WTC11 (cell line): ENCODE results near the gene PTGER1. TPM values are rescaled to one million over a fixed set of nuclear protein-coding genes. Genes with fewer than 3 reads are reported as not detected.

ENCODE experiments used
- ATAC-seq: fragments of 200-7000 bp; cut with Tn5 transposase; 2 replicates; pipeline ENCODE4 v1.10.0; 2021; ENCODE audit warnings: mild to moderate bottlenecking, moderate library complexity
- CTCF ChIA-PET: fragments of 300-600 bp; sonication (Branson Sonifier 250); formaldehyde crosslinking; loops from one replicate; lab custom pipeline; 2021; ENCODE audit warnings: antibody characterized with exemption; lab: Charles Lee
- POLR2A ChIA-PET: fragments of 350-600 bp; sonication (Branson Sonifier 250); formaldehyde crosslinking; loops from one replicate; lab custom pipeline; 2021; ENCODE audit warnings: antibody characterized with exemption; lab: Charles Lee
- DNase-seq: peaks from one replicate; pipeline ENCODE4 v3.0.0; 2021; ENCODE audit warnings: low spot score
- H3K27ac Mint-ChIP-seq: 2 replicates; pipeline ENCODE4 v1.8.0; 2021; ENCODE audit warnings: mixed read lengths
- H3K27me3 Mint-ChIP-seq: 2 replicates; pipeline ENCODE4 v1.8.0; 2021; ENCODE audit warnings: low read depth, mild to moderate bottlenecking, moderate library complexity, mixed read lengths
- H3K36me3 Mint-ChIP-seq: 2 replicates; pipeline ENCODE4 v1.8.0; 2021; ENCODE audit warnings: mixed read lengths
- H3K4me1 Mint-ChIP-seq: 2 replicates; pipeline ENCODE4 v1.8.0; 2022; ENCODE audit warnings: mixed read lengths
- H3K4me3 Mint-ChIP-seq: 2 replicates; pipeline ENCODE4 v1.8.0; 2021; ENCODE audit warnings: mild to moderate bottlenecking, moderate library complexity, mixed read lengths
- H3K9me3 Mint-ChIP-seq: 2 replicates; pipeline ENCODE4 v1.8.0; 2021; ENCODE audit warnings: mixed read lengths
- ARID4B ChIP-seq: sonication (generic); formaldehyde crosslinking; IDR thresholded peaks from 2 replicates; pipeline ENCODE4 v1.8.0; 2023; ENCODE audit warnings: missing genetic modification reagents, mild to moderate bottlenecking, borderline replicate concordance
- CBFB ChIP-seq: sonication (generic); formaldehyde crosslinking; IDR thresholded peaks from 2 replicates; pipeline ENCODE4 v1.8.1; 2022; ENCODE audit warnings: mild to moderate bottlenecking, low read depth, missing genetic modification reagents
- ESRRA ChIP-seq: sonication (generic); formaldehyde crosslinking; IDR thresholded peaks from 2 replicates; pipeline ENCODE4 v1.8.1; 2022; ENCODE audit warnings: mild to moderate bottlenecking, missing genetic modification reagents, borderline replicate concordance
- ETV6 ChIP-seq: sonication (generic); formaldehyde crosslinking; IDR thresholded peaks from 2 replicates; pipeline ENCODE4 v1.8.1; 2022; ENCODE audit warnings: mild to moderate bottlenecking, missing genetic modification reagents
- IRF1 ChIP-seq: sonication (generic); formaldehyde crosslinking; IDR thresholded peaks from 2 replicates; pipeline ENCODE4 v1.8.0; 2023; ENCODE audit warnings: missing genetic modification reagents
- JAZF1 ChIP-seq: fragments of 250-450 bp; sonication (Bioruptor Pico); IDR thresholded peaks from 2 replicates; pipeline ENCODE4 v1.9.0; 2021; ENCODE audit warnings: moderate library complexity, mild to moderate bottlenecking, inconsistent platforms
- KAT7 ChIP-seq: sonication (generic); formaldehyde crosslinking; IDR thresholded peaks from 2 replicates; pipeline ENCODE4 v1.8.1; 2023; ENCODE audit warnings: missing genetic modification reagents, mild to moderate bottlenecking, borderline replicate concordance
- MAX ChIP-seq: sonication (generic); formaldehyde crosslinking; IDR thresholded peaks from 2 replicates; pipeline ENCODE4 v1.8.0; 2022; ENCODE audit warnings: mild to moderate bottlenecking, missing genetic modification reagents
- NR3C1 ChIP-seq: sonication (generic); formaldehyde crosslinking; conservative IDR thresholded peaks from 2 replicates; pipeline ENCODE4 v1.8.1; 2023; ENCODE audit warnings: low read depth, mild to moderate bottlenecking, missing genetic modification reagents
- TEAD1 ChIP-seq: sonication (generic); formaldehyde crosslinking; IDR thresholded peaks from 2 replicates; pipeline ENCODE4 v1.8.0; 2022; ENCODE audit warnings: mild to moderate bottlenecking, missing genetic modification reagents
- ZBTB43 ChIP-seq: sonication (generic); formaldehyde crosslinking; IDR thresholded peaks from 2 replicates; pipeline ENCODE4 v1.8.1; 2023; ENCODE audit warnings: mild to moderate bottlenecking, missing genetic modification reagents
- ZNF396 ChIP-seq: fragments of 250-450 bp; sonication (Bioruptor Pico); IDR thresholded peaks from 2 replicates; pipeline ENCODE4 v1.8.0; 2021; ENCODE audit warnings: mild to moderate bottlenecking, moderate library complexity, borderline replicate concordance
- ZNF416 ChIP-seq: fragments of 250-450 bp; sonication (Bioruptor Pico); IDR thresholded peaks from 2 replicates; pipeline ENCODE4 v1.9.0; 2021; ENCODE audit warnings: mild to moderate bottlenecking, inconsistent platforms
- ZNF425 ChIP-seq: fragments of 250-450 bp; sonication (Bioruptor Pico); conservative IDR thresholded peaks from 2 replicates; pipeline ENCODE4 v1.9.0; 2021; ENCODE audit warnings: mild to moderate bottlenecking
- ZNF532 ChIP-seq: fragments of 250-450 bp; sonication (Bioruptor Pico); IDR thresholded peaks from 2 replicates; pipeline ENCODE4 v1.9.0; 2021; ENCODE audit warnings: mild to moderate bottlenecking, borderline replicate concordance
- ZNF671 ChIP-seq: fragments of 250-450 bp; sonication (Bioruptor Pico); IDR thresholded peaks from 2 replicates; pipeline ENCODE4 v1.8.0; 2021; ENCODE audit warnings: mild to moderate bottlenecking
- total RNA-seq: library from RNA; stranded (reverse); gene quantifications from 3 replicates; pipeline ENCODE4 v1.2.3, GENCODE V29; 2021

The PTGER1 gene
- total RNA-seq, 1 experiment from 2014 or later, result 0.68 TPM

- TF ChIP-seq ZNF532 (CRISPR knock-in tag), result no peak
- no peak for TF ChIP-seq ZNF671
Measured at GRCh38 chr19:14450876-14451275, 24.3 kb downstream of the PTGER1 start (continued).

- Mint-ChIP-seq H3K9me3 (no peaks in the 10 kb centered on the region), H3K27ac (peak overlapping the region; percentile 89), H3K4me1 (no peaks in the 10 kb centered on the region), H3K36me3 (peaks cover 51% of the 10 kb centered on the region)
- POLR2A ChIA-PET, result interaction anchor here (0.9 to 1.1 kb wide), 3 partner anchors 17 to 314 kb away, joined by 3 to 7 read pairs (median 4); partner anchors contain the start of gene ASF1B
- peak; percentile 100 for DNase-seq
- no peak for TF ChIP-seq JAZF1 (CRISPR knock-in tag)
- no peak for TF ChIP-seq ZBTB43
- no peak for TF ChIP-seq ARID4B
- no peak for TF ChIP-seq ZNF425 (CRISPR knock-in tag)
- TF ChIP-seq CBFB, result no peak
- TF ChIP-seq ZNF396 (CRISPR knock-in tag), result no peak
- TF ChIP-seq ZNF416 (CRISPR knock-in tag), result no peak
- no peak for TF ChIP-seq ESRRA
- TF ChIP-seq MAX (CRISPR knock-in tag), result no peak
- no peak for TF ChIP-seq IRF1 (CRISPR knock-in tag)
- TF ChIP-seq NR3C1 (CRISPR knock-in tag), result no peak
- TF ChIP-seq ETV6 (CRISPR knock-in tag), result no peak
- no peak for TF ChIP-seq TEAD1 (CRISPR knock-in tag)
- no peak for TF ChIP-seq KAT7 (CRISPR knock-in tag)
- TF ChIP-seq, all 79 proteins: peak for 0
- no peaks in the 10 kb centered on the region for H3K27me3 Mint-ChIP-seq
- CTCF ChIA-PET, result interaction anchor here (0.5 to 1.5 kb wide), 18 partner anchors 11 to 401 kb away, joined by 3 to 33 read pairs (median 4); partner anchors contain the start of genes PKN1 and PTGER1
- H3K4me3 Mint-ChIP-seq, result no peak overlapping the region
- peak; percentile 99 for ATAC-seq
Measured at GRCh38 chr19:14450168-14450874, 24.8 kb downstream of the PTGER1 start.
